HG02852 (cell line): ENCODE measurements around the gene KIRREL3.
A peak's percentile ranks its signal among the peaks of the same experiment; 100 is the strongest.

Experiments used
- ATAC-seq: cut with Tn5 transposase; IDR thresholded peaks from one replicate; pipeline ENCODE4 v1.9.1; 2021; ENCODE audit warnings: mild to moderate bottlenecking, moderate library complexity; ENCODE audit not compliant: unreplicated experiment

KIRREL3 gene

GRCh38 chr11:126460417-126461095 lies 540.0 kb downstream of the KIRREL3 start:
- ATAC-seq, result no peak

- ATAC-seq, result no peak
These were observed 540.8 kb downstream of the KIRREL3 start for GRCh38 chr11:126459691-126460281.

DNA sequence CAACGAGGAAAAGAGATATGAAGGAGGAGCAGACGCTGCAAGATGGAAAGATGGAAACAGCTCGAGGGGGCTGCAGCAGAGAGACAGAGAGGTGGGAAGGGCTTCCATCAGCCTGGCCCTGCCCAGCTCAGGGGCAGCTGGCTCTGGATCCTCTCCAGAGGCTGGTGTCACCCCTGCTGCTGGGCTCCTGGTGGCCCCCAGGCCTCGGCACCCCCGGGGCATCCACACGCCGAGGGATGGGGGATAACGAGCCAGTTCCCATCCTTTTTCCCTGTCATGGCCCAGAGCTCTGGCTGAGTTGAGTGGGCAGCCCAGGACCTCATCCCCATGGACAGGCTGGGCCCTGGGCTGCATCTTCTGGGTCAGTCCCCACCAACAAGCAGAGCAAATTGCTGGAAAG lies 542.8 kb downstream of the KIRREL3 start:
- ATAC-seq, result no peak

DNA sequence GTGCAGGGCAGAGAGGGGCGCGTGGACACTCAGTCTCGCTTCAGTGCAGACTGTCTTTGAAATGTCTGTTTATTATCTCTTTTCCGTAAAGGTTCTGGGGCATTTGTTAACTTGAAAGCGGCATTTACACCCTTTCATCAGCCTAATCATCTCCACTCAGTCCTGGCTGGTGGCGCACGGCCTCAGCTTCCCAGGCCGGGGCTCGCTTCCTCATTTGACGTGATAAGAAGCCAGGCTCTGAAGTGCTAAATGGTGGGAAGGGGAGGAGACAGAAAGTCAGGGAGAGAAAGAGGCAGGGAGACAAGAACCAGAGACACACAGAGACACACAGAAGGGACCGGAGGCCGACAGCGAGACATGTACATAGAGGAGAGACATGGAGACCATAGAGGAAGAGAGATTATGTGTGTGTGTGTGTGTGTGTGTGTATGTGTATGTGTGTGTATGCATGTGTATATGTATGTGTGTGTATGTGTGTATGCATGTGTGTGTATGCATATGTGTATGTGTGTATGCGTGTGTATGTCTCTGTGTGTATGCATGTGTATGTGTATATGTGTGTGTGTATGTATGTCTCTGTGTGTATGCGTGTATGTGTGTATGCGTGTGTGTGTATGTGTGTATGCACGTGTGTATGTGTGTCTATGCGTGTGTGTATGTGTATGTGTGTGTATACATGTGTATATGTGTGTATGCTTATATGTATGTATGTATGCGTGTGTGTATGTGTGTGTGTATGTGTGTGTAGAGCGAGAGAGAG lies 543.6 kb downstream of the KIRREL3 start:
- ATAC-seq, result no peak

DNA sequence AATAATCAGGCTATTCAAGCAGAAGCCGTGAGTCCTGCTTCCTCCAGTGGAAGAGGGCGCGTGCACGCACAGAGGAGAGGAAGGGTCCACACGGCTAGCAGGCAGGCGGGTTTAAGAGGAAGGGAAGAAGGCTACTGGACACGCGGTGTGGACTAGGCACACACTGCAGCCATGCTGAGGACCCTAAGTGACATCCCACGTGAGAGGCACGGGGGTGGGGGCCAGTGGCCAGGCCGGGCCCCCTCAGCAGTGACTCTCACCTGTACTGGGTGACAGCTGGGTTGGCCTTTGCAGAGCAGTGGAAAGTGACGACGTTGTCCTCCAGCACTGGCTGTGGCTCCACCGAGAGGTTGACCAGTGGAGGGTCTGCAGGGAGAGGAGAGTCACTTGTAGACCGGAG lies 544.5 kb downstream of the KIRREL3 start:
- ATAC-seq, result no peak

DNA sequence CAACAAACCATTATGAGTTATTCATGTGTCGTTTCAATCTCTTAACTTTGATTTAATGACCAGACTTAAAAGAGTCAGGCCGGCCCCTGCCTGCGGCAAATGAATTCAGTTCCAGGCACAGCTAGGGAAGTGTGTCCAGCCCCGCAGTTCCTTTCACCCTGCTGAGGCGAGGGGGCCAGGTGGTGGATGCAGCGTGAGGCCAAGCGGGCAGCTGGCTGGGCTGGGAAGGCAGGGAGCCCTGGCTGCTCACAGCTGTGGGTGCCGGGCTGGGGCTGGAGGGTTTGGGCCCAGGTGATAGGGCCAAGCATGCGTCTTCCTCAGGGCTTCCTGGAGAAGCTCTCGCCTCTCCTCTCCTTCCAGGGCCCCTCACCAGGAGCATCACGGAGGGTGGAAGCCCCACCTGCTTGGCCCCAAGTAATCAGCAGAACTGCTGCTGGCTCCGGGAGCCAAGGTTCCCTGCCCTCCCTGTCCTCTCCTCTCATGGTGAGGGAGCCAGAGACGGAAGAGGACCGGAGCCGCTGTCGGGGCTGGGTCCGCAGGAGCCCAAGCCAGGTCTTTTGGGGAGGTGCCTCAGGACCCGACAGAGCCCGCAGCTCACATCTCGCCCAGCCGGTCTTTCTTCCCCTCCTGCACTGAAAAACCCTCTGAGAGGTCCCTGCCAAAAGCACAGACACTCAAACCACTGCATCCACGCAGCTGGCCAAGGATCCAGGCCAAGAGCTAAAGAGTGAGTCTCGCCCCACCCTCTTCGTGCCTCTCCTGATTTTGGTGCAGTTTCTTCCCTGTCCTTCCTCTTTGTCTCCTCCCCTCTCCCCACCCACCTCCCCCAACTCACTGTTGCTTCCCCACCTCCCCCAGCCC lies 548.1 kb downstream of the KIRREL3 start:
- no peak for ATAC-seq

GRCh38 chr11:126451211-126451802 lies 549.3 kb downstream of the KIRREL3 start:
- ATAC-seq, result no peak

DNA sequence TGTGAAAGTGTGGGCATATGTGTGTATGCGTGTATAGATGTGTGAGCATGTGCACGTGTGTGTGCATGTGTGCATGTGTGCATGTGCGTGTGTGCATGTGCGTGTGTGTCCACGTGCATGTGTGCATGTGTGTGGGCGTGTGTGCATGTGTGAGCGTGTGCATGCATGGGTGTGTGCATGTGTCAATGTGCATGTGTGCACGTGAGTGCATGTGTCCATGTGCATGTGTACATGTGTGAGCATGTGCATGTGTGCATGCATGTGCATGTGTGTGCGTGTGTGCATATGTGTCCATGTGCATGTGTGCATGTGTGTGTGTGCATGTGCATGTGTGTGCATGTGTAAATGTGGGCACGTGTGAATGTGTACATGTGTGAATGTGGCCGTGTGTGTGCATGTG lies 549.8 kb downstream of the KIRREL3 start:
- no peak for ATAC-seq

DNA sequence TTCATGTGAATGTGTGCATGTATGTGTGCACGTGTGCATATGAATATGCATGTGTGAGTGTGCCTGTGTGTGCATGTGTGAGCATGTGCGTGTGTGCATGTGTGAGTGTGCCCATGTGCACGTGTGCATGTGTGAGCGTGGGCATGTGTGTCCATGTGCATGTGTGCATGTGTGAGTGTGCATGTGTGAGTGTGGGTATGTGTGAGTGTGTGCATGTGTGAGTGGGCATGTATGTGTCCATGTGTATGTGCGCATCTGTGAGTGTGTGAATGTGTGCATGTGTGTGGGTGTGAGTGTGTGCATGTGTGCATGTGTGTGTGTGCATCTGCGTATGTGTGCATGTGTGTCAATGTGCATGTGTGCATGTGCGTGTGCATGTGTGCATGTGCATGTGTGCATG lies 550.4 kb downstream of the KIRREL3 start:
- no peak for ATAC-seq

DNA sequence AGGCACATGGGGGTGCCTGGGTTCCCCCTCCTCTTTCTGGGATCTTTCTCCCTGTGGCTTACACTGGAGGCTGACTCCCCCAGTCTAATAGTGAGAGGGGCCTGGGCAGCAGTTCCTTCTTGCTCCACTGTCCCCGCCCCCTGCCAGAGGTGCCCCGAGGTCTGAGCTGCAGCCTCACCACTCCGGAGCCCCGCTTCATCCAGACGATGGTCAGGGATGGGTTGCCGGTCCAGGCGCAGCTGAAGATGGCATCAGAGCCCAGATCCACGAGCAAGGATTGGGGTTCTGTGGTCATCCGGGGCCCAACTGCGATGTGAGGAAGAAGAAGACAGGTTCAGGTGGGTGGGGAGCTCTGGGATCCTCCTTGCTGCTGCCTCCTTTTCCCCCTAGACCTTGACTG lies 554.0 kb downstream of the KIRREL3 start:
- no peak for ATAC-seq

DNA sequence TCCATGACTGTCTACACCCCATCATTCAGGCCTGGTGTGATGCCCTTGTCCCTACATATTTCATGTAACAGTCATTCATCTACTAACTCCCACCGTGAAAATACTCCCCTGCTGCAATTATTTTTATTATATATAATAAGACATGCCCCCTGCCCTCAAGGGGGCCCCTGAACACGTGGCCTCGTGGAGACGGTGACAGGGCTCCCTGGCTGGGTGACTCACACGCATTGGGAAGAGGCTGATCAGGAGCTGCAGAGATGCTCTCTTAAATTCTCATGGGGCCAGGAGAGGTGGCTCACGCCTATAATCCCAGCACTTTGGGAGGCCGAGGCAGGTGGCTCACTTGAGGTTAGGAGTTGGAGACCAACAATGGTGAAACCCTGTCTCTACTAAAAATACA lies 556.5 kb downstream of the KIRREL3 start:
- no peak for ATAC-seq

DNA sequence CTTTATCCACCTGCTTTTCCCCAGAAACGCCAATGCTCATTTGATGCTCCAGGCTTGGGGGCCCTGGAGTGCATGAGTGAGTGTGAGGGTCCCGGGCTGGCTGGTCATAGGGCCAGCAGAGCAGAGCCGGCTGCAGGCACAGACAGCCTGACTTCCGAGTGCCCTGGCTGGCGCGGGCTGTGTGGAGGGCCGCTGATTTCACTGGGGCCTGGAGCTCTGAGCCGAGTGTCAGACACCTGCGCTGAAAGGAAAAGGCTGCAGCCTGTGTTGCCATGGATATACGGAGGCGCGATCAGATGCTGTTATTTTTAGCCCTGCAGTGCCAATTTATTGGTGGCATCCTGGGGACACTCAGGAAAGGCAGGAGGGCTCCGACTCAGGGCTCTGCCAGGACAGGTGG lies 557.5 kb downstream of the KIRREL3 start:
- no peak for ATAC-seq

DNA sequence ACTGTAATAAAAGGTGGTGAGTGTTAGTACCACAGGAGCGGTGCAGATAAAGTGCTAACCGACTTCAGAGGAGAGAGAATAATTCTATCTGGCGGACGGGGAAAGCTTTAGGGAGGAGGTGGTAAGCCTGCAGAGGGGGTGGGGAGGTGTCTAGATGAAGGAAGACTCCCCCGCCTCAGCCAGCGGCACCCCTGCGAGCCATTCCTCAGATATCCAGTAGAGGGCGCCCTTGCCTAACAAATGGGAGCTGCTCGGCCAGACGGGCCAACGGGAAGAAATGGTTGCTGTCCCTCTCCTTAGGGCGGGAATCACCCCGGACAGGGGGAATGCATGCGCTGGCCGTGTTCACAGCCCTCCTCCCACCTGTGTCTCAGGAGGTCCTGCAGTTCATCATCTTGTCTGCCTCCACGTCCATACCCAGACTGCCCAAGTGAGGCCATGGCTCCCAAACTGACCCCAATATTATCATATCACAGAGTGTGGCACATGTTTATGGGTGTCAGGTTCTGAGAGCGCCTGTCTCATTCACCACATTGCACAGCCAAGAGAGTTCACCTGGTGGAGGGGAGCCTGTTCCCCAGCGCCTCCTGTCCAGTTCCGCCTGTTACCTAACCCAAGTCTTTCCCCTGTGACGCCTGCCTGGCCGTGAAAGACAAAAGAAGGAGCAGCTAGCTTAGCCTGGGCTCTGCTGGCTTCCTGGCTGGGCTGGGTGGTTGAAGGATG lies 559.6 kb downstream of the KIRREL3 start:
- ATAC-seq, result peak; percentile 75

DNA sequence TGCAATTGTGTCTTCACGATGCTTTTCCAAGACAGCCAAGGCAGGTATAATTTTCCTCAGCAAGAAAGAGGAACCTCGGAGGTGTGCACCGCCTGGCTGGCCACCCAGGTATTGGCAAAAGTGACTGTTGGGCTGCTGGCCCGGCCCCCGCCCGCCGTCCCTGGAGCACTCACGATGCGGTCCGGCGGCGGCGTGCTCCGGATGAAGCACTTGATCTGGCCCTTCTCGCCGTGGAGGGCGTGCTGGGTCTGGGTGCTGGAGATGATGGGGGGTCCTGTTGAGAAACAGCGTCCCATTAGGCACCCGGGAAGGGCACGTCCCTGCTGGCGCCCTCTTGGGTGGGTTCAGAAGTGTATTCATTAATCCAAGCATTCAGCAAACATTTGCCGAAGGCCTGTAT lies 560.3 kb downstream of the KIRREL3 start:
- ATAC-seq, result no peak

DNA sequence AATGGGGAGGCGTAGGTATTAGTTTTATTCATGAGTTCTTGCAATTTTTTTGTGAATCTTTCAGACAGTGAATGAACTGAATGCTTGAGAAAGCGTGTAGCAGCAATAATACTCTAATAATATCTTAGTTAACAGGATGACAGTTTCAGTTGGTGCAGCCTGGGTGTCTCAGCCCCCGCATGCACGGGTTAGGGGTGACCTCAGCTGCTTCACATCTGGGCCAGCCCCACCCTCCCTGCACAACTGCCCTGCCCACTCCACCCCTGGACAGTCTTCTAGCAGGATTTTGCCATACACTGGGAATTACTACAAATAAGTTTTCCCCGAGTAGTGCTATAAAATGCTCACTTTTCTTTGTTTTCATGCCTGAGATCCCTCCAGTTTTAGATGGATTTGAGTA lies 561.9 kb downstream of the KIRREL3 start:
- ATAC-seq, result no peak

- no peak for ATAC-seq
These were observed 562.3 kb downstream of the KIRREL3 start for GRCh38 chr11:126438272-126438671.

DNA sequence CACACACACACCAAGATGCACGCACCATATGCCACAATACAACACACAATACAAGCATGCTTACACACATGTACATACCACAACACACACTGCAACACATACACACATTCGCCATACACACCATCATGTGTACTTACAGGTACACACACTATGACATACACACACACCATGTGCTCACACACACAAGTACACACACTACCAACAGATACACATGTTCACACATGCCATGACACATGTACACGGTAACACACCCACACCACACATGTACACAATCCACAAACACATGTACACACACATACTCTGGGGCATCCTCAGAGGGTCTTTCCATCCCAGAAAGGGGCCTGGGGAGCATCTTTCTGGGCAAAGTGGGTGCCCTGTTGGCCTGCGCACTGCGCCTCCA lies 562.8 kb downstream of the KIRREL3 start:
- no peak for ATAC-seq

DNA sequence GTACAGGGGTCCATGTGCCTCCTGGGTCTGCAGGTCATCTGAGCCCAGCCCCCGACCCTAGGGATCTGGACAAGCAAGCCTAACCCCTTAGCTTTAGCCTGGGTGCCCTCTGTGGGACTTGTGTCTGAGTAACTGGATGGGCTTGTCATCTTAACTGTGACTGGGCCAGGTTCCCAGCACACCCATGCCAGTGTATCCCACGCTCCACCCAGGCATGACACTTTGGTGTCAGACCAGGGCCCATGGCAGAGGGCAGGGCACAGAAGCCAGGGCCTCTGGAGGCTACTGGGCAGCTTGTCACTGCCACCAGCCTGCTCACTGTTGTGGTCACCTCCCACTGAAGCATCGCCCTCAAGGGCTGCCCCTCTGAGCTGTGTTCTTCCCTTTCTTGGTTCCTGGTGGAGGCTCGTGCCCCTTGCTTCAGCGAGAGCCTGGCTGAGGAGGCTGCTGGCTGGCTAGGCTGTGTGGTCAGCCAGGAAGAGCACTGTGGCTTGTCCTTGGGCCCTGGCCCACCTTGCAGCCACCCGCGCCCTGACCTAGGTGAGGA lies 564.3 kb downstream of the KIRREL3 start:
- no peak for ATAC-seq

DNA sequence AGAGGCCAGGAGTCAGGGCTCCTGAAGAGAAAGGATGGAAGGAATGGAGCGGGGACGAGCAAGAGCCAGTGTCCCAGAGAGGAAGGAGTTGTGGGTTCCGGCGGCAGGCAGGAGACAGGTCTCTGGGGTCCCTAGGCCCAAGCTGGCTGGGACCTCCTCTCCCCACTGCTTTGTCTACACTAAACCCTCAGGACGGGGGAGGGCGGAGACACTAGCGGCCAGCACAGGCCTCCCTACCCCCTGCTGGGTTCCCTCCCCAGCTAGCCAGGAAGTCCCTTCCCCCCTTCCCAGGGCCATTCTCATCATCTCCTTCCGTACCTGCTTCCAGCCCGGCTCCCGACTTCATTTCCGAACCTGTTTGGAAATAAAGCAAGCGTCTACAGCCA lies 565.6 kb downstream of the KIRREL3 start:
- ATAC-seq, result no peak
